OCI-LY1 (cell line): Measurements from ENCODE around the gene FILIP1L.

Experiments used
- CTCF ChIP-seq: fragments of 200-600 bp; sonication (generic), shearing (Covaris generic); IDR thresholded peaks from 2 replicates; pipeline ENCODE4 v1.5.1; 2017; ENCODE audit warnings: mild to moderate bottlenecking, antibody characterized with exemption, low read length, moderate library complexity, mixed read lengths
- EZH2 ChIP-seq: fragments of 200-600 bp; sonication (generic), shearing (Covaris generic); IDR thresholded peaks from 2 replicates; pipeline ENCODE4 v1.8.0; 2017; ENCODE audit warnings: borderline replicate concordance, mixed run types, mild to moderate bottlenecking, antibody characterized with exemption, low read length, moderate library complexity, mixed read lengths

GRCh38 chr3:100090669-100091005 is 23.7 kb downstream of the FILIP1L start:
- TF ChIP-seq CTCF (0 out of 2 replicates have a peak, but pooled peaks have one; percentile 2), EZH2 (no peak)
